GM23338 (cell line): ENCODE data around the gene UBE2D4. TPM values are rescaled to one million over a fixed set of nuclear protein-coding genes. Genes with fewer than 3 reads are reported as not detected.

Experiments
- ATAC-seq: fragments of 200-7000 bp; cut with Tn5 transposase; 3 replicates; pipeline ENCODE4 v1.9.1; 2020
- DNase-seq: peaks from one replicate; pipeline ENCODE4 v3.0.0-alpha.2; 2015; ENCODE audit warnings: low spot score
- H2AFZ ChIP-seq: fragments of 200-600 bp; sonication (generic); 2 replicates; pipeline ENCODE4 v1.8.0; 2016; ENCODE audit warnings: antibody characterized with exemption, mild to moderate bottlenecking, moderate library complexity
- H3F3A ChIP-seq: fragments of 200-600 bp; sonication (generic); replicated peaks from 2 replicates; pipeline ENCODE4 v1.8.0; 2017; ENCODE audit warnings: antibody characterized with exemption, mixed run types, low read depth
- H3K27ac ChIP-seq: fragments of 200-600 bp; sonication (generic); 2 replicates; pipeline ENCODE4 v1.6.1; 2016; ENCODE audit warnings: low read depth
- H3K27me3 ChIP-seq: fragments of 200-600 bp; sonication (generic); 2 replicates; pipeline ENCODE4 v1.8.0; 2016; ENCODE audit warnings: mild to moderate bottlenecking, mixed run types, moderate library complexity; ENCODE audit not compliant: insufficient read depth
- H3K36me3 ChIP-seq: fragments of 200-600 bp; sonication (generic); 2 replicates; pipeline ENCODE4 v1.8.0; 2016; ENCODE audit warnings: mild to moderate bottlenecking; ENCODE audit not compliant: insufficient read depth
- H3K4me1 ChIP-seq: fragments of 200-600 bp; sonication (generic); 2 replicates; pipeline ENCODE4 v1.8.0; 2016; ENCODE audit warnings: mild to moderate bottlenecking, moderate library complexity; ENCODE audit not compliant: insufficient read depth
- H3K4me2 ChIP-seq: fragments of 200-600 bp; sonication (generic); 2 replicates; pipeline ENCODE4 v1.7.1; 2017; ENCODE audit warnings: mixed run types
- H3K4me3 ChIP-seq: fragments of 200-600 bp; sonication (generic); 2 replicates; pipeline ENCODE4 v1.6.1; 2016; ENCODE audit warnings: mixed run types
- H3K79me2 ChIP-seq: fragments of 200-600 bp; sonication (generic); replicated peaks from 2 replicates; pipeline ENCODE4 v1.8.0; 2017; ENCODE audit warnings: mild to moderate bottlenecking; ENCODE audit not compliant: insufficient read depth
- H3K9me2 ChIP-seq: fragments of 200-600 bp; sonication (generic); 2 replicates; pipeline ENCODE4 v1.8.0; 2017; ENCODE audit not compliant: insufficient read depth
- H4K20me1 ChIP-seq: fragments of 200-600 bp; sonication (generic); replicated peaks from 2 replicates; pipeline ENCODE4 v1.8.0; 2017; ENCODE audit warnings: mild to moderate bottlenecking; ENCODE audit not compliant: insufficient read depth
- H3K27ac Mint-ChIP-seq: 2 replicates; pipeline ENCODE4 v1.8.0; 2020; ENCODE audit warnings: inconsistent platforms, mild to moderate bottlenecking, moderate library complexity, mixed read lengths
- H3K27me3 Mint-ChIP-seq: 3 replicates; pipeline ENCODE4 v1.8.0; 2022; ENCODE audit warnings: low read depth, mild to moderate bottlenecking, moderate library complexity, mixed read lengths, inconsistent platforms; ENCODE audit not compliant: insufficient read depth, poor library complexity
- H3K36me3 Mint-ChIP-seq: 3 replicates; pipeline ENCODE4 v1.8.0; 2021; ENCODE audit warnings: low read depth, mild to moderate bottlenecking, inconsistent platforms, moderate library complexity, mixed read lengths
- H3K4me1 Mint-ChIP-seq: 3 replicates; pipeline ENCODE4 v1.8.0; 2020; ENCODE audit warnings: mild to moderate bottlenecking, inconsistent platforms, mixed read lengths
- H3K4me3 Mint-ChIP-seq: 3 replicates; pipeline ENCODE4 v1.8.0; 2021; ENCODE audit warnings: moderate library complexity, mild to moderate bottlenecking, inconsistent platforms, mixed read lengths
- H3K9me3 Mint-ChIP-seq: 3 replicates; pipeline ENCODE4 v1.8.0; 2020; ENCODE audit warnings: moderate library complexity, mild to moderate bottlenecking, inconsistent platforms, mixed read lengths
- CREB1 ChIP-seq: fragments of 250-450 bp; sonication (Bioruptor Pico); IDR thresholded peaks from 2 replicates; pipeline ENCODE4 v1.5.0; 2020; ENCODE audit warnings: low read depth, mild to moderate bottlenecking, moderate library complexity
- EZH2 ChIP-seq: fragments of 200-600 bp; sonication (generic); IDR thresholded peaks from one replicate; pipeline ENCODE4 v1.8.0; 2017; ENCODE audit warnings: antibody characterized with exemption, mild to moderate bottlenecking, low read depth; ENCODE audit not compliant: unreplicated experiment
- EZH2phosphoT487 ChIP-seq: fragments of 200-600 bp; sonication (generic); IDR thresholded peaks from one replicate; pipeline ENCODE4 v1.8.1; 2018; ENCODE audit warnings: antibody characterized with exemption; ENCODE audit not compliant: unreplicated experiment
- JUNB ChIP-seq: IDR thresholded peaks from one replicate; pipeline ENCODE4 v1.6.1; 2016; ENCODE audit warnings: antibody characterized with exemption; ENCODE audit not compliant: unreplicated experiment
- NANOG ChIP-seq: IDR thresholded peaks from 2 replicates; pipeline ENCODE4 v1.6.1; 2016; ENCODE audit warnings: antibody characterized with exemption, borderline replicate concordance
- POLR2AphosphoS5 ChIP-seq: IDR thresholded peaks from 2 replicates; pipeline ENCODE4 v1.6.1; 2016; ENCODE audit warnings: antibody characterized with exemption, low read depth
- STAT1 ChIP-seq: IDR thresholded peaks from one replicate; pipeline ENCODE4 v1.6.1; 2016; ENCODE audit warnings: antibody characterized with exemption; ENCODE audit not compliant: unreplicated experiment
- ZNF114 ChIP-seq: fragments of 250-450 bp; sonication (Bioruptor Pico); IDR thresholded peaks from 2 replicates; pipeline ENCODE4 v1.5.0; 2020; ENCODE audit warnings: mild to moderate bottlenecking, moderate library complexity
- ZNF331 ChIP-seq: fragments of 250-450 bp; sonication (Bioruptor Pico); IDR thresholded peaks from 2 replicates; pipeline ENCODE4 v1.5.0; 2020; ENCODE audit warnings: low read depth, mild to moderate bottlenecking, moderate library complexity
- polyA plus RNA-seq: library from polyadenylated mRNA; unstranded; fragments of >200 nt; fragmentation: Nextera tagmentation; extraction: Ambion mirVana; gene quantifications from 2 replicates; pipeline ENCODE4 v1.2.1, GENCODE V29; 2016
- total RNA-seq: library from RNA; depleted of rRNA; stranded (reverse); fragments of >200 nt; shearing (Covaris generic); gene quantifications from 2 replicates; pipeline ENCODE4 v1.2.3, GENCODE V29; 2014
- TF ChIP-seq, protein P1 (sequence below), 2 experiments: fragments of 200-600 bp in 1 of 2; sonication (generic) in 1 of 2; conservative IDR thresholded peaks; 2 replicates each; pipeline versions ENCODE4 v1.5.1 to v1.6.1; 2016 to 2017; ENCODE audit warnings: antibody characterized with exemption in 2 of 2, low read depth in 2 of 2, mild to moderate bottlenecking in 2 of 2, moderate library complexity in 1 of 2
- TF ChIP-seq, protein P2 (sequence below): IDR thresholded peaks from 2 replicates; pipeline ENCODE4 v1.6.1; 2016; ENCODE audit warnings: antibody characterized with exemption
- TF ChIP-seq, protein P3 (sequence below): IDR thresholded peaks from one replicate; pipeline ENCODE4 v1.6.1; 2018; ENCODE audit warnings: antibody characterized with exemption; ENCODE audit not compliant: unreplicated experiment
- TF ChIP-seq, protein P4 (sequence below): fragments of 250-450 bp; sonication (Bioruptor Pico); IDR thresholded peaks from 2 replicates; pipeline ENCODE4 v1.5.0; 2020; ENCODE audit warnings: mild to moderate bottlenecking, moderate library complexity

Gene UBE2D4
- total and polyA plus RNA-seq, 2 experiments from 2014 or later = 5.8 to 8.4 TPM

DNA sequence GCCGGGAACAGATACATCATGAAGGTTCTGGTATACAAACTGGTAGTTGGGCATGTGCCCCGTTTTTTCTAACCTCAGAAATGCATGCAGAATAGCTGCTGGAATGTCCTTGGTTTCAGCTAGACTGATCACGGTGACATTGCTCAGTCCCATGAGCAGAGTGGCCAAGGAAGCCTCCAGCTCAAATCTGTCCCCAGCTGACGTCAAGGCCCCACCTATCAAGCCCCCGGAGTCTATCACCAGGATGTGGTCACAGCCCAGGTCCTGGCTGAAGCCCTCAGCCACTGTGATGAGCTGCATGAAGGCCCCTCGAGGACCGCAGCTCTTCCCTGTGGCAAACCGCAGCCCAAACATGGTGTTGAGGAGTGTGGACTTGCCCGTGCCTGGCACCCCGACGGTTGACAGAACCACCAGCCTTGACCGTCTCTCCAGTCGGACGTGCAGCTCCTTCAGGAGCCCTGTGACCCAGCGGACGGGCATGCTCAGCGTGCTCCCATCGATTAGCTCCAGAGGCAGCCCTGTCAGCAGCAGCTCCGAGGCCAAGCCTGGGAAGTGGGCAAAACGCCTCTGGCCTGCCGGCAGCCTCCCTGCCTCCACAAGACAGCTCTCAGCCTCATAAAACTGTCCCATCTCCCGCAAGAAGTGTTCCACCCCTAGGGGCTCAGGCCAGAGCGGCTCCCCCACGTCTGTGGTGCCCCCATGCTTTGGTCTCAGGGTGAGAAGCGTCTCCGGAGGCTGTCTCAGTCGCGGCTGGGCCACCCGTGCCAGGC is 49.1 kb upstream of the UBE2D4 start:
- TF ChIP-seq EZH2phosphoT487 (no peak), ZNF331 (CRISPR knock-in tag) (no peak), NANOG (no peak), STAT1 (no peak), EZH2 (no peak), ZNF114 (CRISPR knock-in tag) (no peak), JUNB (no peak), CREB1 (CRISPR knock-in tag) (no peak), POLR2AphosphoS5 (no peak)
- TF ChIP-seq, protein P1, sequence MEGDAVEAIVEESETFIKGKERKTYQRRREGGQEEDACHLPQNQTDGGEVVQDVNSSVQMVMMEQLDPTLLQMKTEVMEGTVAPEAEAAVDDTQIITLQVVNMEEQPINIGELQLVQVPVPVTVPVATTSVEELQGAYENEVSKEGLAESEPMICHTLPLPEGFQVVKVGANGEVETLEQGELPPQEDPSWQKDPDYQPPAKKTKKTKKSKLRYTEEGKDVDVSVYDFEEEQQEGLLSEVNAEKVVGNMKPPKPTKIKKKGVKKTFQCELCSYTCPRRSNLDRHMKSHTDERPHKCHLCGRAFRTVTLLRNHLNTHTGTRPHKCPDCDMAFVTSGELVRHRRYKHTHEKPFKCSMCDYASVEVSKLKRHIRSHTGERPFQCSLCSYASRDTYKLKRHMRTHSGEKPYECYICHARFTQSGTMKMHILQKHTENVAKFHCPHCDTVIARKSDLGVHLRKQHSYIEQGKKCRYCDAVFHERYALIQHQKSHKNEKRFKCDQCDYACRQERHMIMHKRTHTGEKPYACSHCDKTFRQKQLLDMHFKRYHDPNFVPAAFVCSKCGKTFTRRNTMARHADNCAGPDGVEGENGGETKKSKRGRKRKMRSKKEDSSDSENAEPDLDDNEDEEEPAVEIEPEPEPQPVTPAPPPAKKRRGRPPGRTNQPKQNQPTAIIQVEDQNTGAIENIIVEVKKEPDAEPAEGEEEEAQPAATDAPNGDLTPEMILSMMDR (conservative IDR thresholded peaks at IDR 0.05; ENCODE audit: low read depth in 2 of 2) = no peak
- TF ChIP-seq, protein P2, sequence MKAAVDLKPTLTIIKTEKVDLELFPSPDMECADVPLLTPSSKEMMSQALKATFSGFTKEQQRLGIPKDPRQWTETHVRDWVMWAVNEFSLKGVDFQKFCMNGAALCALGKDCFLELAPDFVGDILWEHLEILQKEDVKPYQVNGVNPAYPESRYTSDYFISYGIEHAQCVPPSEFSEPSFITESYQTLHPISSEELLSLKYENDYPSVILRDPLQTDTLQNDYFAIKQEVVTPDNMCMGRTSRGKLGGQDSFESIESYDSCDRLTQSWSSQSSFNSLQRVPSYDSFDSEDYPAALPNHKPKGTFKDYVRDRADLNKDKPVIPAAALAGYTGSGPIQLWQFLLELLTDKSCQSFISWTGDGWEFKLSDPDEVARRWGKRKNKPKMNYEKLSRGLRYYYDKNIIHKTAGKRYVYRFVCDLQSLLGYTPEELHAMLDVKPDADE = no peak
- TF ChIP-seq, protein P3, sequence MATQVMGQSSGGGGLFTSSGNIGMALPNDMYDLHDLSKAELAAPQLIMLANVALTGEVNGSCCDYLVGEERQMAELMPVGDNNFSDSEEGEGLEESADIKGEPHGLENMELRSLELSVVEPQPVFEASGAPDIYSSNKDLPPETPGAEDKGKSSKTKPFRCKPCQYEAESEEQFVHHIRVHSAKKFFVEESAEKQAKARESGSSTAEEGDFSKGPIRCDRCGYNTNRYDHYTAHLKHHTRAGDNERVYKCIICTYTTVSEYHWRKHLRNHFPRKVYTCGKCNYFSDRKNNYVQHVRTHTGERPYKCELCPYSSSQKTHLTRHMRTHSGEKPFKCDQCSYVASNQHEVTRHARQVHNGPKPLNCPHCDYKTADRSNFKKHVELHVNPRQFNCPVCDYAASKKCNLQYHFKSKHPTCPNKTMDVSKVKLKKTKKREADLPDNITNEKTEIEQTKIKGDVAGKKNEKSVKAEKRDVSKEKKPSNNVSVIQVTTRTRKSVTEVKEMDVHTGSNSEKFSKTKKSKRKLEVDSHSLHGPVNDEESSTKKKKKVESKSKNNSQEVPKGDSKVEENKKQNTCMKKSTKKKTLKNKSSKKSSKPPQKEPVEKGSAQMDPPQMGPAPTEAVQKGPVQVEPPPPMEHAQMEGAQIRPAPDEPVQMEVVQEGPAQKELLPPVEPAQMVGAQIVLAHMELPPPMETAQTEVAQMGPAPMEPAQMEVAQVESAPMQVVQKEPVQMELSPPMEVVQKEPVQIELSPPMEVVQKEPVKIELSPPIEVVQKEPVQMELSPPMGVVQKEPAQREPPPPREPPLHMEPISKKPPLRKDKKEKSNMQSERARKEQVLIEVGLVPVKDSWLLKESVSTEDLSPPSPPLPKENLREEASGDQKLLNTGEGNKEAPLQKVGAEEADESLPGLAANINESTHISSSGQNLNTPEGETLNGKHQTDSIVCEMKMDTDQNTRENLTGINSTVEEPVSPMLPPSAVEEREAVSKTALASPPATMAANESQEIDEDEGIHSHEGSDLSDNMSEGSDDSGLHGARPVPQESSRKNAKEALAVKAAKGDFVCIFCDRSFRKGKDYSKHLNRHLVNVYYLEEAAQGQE = no peak
- TF ChIP-seq, protein P4, sequence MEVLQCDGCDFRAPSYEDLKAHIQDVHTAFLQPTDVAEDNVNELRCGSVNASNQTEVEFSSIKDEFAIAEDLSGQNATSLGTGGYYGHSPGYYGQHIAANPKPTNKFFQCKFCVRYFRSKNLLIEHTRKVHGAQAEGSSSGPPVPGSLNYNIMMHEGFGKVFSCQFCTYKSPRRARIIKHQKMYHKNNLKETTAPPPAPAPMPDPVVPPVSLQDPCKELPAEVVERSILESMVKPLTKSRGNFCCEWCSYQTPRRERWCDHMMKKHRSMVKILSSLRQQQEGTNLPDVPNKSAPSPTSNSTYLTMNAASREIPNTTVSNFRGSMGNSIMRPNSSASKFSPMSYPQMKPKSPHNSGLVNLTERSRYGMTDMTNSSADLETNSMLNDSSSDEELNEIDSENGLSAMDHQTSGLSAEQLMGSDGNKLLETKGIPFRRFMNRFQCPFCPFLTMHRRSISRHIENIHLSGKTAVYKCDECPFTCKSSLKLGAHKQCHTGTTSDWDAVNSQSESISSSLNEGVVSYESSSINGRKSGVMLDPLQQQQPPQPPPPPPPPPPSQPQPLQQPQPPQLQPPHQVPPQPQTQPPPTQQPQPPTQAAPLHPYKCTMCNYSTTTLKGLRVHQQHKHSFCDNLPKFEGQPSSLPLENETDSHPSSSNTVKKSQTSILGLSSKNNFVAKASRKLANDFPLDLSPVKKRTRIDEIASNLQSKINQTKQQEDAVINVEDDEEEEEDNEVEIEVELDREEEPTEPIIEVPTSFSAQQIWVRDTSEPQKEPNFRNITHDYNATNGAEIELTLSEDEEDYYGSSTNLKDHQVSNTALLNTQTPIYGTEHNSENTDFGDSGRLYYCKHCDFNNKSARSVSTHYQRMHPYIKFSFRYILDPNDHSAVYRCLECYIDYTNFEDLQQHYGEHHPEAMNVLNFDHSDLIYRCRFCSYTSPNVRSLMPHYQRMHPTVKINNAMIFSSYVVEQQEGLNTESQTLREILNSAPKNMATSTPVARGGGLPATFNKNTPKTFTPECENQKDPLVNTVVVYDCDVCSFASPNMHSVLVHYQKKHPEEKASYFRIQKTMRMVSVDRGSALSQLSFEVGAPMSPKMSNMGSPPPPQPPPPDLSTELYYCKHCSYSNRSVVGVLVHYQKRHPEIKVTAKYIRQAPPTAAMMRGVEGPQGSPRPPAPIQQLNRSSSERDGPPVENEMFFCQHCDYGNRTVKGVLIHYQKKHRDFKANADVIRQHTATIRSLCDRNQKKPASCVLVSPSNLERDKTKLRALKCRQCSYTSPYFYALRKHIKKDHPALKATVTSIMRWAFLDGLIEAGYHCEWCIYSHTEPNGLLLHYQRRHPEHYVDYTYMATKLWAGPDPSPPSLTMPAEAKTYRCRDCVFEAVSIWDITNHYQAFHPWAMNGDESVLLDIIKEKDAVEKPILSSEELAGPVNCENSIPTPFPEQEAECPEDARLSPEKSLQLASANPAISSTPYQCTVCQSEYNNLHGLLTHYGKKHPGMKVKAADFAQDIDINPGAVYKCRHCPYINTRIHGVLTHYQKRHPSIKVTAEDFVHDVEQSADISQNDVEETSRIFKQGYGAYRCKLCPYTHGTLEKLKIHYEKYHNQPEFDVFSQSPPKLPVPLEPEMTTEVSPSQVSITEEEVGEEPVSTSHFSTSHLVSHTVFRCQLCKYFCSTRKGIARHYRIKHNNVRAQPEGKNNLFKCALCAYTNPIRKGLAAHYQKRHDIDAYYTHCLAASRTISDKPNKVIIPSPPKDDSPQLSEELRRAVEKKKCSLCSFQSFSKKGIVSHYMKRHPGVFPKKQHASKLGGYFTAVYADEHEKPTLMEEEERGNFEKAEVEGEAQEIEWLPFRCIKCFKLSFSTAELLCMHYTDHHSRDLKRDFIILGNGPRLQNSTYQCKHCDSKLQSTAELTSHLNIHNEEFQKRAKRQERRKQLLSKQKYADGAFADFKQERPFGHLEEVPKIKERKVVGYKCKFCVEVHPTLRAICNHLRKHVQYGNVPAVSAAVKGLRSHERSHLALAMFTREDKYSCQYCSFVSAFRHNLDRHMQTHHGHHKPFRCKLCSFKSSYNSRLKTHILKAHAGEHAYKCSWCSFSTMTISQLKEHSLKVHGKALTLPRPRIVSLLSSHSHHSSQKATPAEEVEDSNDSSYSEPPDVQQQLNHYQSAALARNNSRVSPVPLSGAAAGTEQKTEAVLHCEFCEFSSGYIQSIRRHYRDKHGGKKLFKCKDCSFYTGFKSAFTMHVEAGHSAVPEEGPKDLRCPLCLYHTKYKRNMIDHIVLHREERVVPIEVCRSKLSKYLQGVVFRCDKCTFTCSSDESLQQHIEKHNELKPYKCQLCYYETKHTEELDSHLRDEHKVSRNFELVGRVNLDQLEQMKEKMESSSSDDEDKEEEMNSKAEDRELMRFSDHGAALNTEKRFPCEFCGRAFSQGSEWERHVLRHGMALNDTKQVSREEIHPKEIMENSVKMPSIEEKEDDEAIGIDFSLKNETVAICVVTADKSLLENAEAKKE (CRISPR knock-in tag) = no peak
- Mint-ChIP-seq H3K36me3 (peaks cover 43% of the 10 kb centered on the region), H3K9me3 (no peaks in the 10 kb centered on the region; the same call in 2 of the 3 replicates), H3K27ac (no peak overlapping the region; the same call in 1 of the 2 replicates), H3K4me1 (peaks cover 20% of the 10 kb centered on the region), H3K4me3 (no peak overlapping the region), H3K27me3 (peaks cover 16% of the 10 kb centered on the region)
- peaks cover 14% of the 10 kb centered on the region for H3K4me1 ChIP-seq
- H4K20me1 ChIP-seq = no peaks in the 10 kb centered on the region
- H3K4me2 ChIP-seq = no peak overlapping the region
- H3F3A ChIP-seq = no peaks in the 10 kb centered on the region
- no peaks in the 10 kb centered on the region for H3K27me3 ChIP-seq
- no peaks in the 10 kb centered on the region for H3K36me3 ChIP-seq
- ATAC-seq = no peak
- no peak for DNase-seq
- H3K79me2 ChIP-seq = no peaks in the 10 kb centered on the region
- no peak overlapping the region for H3K27ac ChIP-seq
- peaks cover 5% of the 10 kb centered on the region; the same call in 1 of the 2 replicates for H3K9me2 ChIP-seq
- H3K4me3 ChIP-seq = no peak overlapping the region
- H2AFZ ChIP-seq = no peak overlapping the region
